OCI-LY7 (cell line): ENCODE measurements around the gene MYO16.

Experiments used
- CTCF ChIP-seq: fragments of 200-600 bp; sonication (generic); conservative IDR thresholded peaks from 2 replicates; pipeline ENCODE4 v1.5.1; 2014; ENCODE audit warnings: mild to moderate bottlenecking, antibody characterized with exemption, low read length, moderate library complexity, mixed read lengths
- EZH2phosphoT487 ChIP-seq: fragments of 200-600 bp; sonication (generic); IDR thresholded peaks from 2 replicates; pipeline ENCODE4 v1.6.1; 2018; ENCODE audit warnings: low read depth, borderline replicate concordance, mild to moderate bottlenecking, mixed run types, antibody characterized with exemption, low read length, moderate library complexity, mixed read lengths

GRCh38 chr13:109214393-109214792 lies 585.0 kb downstream of the MYO16 start:
- no peak for TF ChIP-seq CTCF
- no peak for TF ChIP-seq EZH2phosphoT487
